Measurements from ENCODE around the gene CAPN14. TPM values are rescaled to one million over a fixed set of nuclear protein-coding genes. Genes with fewer than 3 reads are reported as not detected.
"Not testable (repeated sequence)": the region's sequence is repeated elsewhere in the genome, so short reads cannot be mapped to it uniquely, and the experiment has no call there.

Gene CAPN14
- polyA plus RNA-seq, 4 donors: 0.03 to 0.16 (median 0.08) TPM; not detected in 1

DNA sequence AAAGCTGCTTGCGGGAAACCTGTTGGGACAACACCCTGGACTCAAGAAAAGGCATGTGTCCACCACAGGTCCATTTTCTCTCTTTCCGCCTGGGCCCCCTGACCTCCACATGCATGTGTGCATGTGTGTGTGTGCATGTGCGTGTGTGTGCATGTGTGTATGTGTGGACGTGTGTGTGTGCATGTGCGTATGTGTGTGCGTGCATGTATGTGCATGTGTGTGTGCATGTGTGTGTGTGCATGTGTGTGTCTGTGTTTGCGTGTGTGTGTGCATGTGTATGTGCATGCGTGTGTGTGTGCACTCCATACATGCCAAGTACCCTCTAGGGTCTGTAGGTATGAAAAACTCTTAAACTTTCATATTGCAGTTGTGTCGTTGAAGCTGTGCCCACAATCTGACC lies 16.3 kb downstream of the CAPN14 start:
- no peak for DNase-seq (ENCODE audit: low read depth in 4 of 4, low spot score in 2 of 4)

DNA sequence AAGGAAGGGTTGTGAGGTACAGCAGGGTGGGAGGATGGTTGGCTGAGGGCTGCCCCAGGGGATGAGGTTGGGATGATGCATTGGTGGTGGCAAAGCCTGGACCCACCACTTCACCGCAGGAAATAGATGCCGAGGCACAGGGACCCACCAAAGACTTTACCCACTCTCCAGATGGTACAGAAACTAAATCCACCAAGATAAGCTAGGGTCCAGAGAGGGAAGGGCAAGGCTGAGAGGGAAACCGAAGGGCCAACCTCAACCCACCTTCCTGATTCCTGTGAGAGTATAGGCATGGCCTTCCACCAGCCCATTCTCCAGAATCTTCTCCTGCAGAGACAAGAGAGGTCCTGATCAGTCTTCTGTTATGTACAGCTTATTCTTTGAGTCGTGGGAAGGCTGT lies 18.1 kb downstream of the CAPN14 start:
- no peak for DNase-seq (ENCODE audit: low read depth in 4 of 4, low spot score in 2 of 4)

DNA sequence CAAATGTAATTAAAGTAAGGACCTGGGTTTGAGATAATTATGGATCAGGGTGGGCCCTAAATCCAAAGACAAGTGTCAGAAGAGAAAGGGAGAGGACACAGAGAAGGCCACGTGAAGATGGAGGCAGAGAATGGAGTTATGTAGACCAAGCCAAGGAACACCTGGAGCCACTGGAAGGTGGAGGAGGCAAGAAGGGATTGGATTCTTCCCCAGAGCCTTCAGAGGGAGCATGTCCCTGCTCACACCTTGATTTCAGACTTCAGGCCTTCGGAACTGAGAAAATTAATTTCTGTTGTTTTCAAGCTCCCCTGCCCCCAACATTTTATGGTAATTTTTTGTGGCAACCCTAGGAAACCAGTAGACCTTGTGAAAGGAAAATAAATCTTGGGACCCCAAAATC lies 19.6 kb downstream of the CAPN14 start:
- DNase-seq (ENCODE audit: low read depth in 4 of 4, low spot score in 2 of 4): no peak

DNA sequence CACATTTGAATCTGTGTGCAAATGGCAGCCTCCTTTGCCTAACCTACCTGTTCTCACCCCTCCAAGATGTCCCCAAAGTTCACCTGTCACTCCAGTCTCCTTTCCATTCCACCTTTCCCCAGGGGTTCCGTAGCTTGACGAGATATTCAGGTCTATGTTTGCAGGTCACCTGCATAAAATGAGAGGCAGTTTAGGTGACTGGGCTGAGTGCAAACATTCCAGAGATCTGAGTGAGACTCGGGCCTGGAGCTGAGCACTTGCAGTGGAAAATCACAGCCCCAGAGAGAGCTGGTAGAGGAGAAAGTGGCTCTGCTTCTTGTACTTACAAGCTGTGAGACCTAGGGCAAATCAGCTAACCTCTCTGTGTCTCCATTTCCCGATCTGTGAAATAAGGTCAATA lies 20.1 kb downstream of the CAPN14 start:
- DNase-seq (ENCODE audit: low read depth in 4 of 4, low spot score in 2 of 4): no peak

DNA sequence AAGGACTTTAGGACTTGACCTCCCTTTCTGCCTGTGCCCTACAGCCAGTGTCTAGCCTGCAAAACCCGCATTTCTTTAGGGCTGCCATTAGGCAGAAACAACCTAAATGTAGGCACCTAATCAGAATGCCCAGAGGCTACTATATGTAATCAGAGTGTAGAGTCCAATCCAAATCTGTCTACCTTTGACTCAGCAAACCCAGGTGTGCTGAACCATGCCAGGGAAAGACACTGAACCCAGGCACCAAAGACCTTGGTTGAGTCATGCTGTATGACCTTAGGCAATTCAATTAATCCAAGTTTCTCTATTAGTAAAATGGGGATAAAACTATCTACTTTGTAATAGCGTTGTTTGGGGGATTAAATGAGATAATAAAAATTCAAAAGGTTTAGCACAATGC lies 20.7 kb downstream of the CAPN14 start:
- DNase-seq (ENCODE audit: low read depth in 4 of 4, low spot score in 2 of 4): no peak

DNA sequence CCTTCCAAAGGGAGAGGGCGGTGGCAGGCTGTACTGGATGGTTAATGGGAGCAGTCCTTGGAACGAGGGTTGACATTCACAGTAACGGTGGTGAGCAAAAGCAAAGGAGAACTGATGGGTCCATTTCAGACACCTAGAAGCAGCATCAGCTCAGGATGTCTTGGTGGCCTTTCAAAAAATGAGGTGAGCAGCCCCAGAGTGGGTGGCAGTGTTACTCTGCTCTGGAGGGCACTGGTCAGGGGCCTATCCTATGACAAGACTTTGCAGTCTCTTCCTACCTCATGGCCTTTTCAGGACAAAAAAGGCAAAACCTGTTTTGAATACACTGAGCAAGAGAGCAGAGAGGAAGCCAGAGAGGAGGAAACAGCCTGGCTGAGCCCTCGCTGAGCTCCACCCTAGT lies 23.5 kb downstream of the CAPN14 start:
- DNase-seq (ENCODE audit: low read depth in 4 of 4, low spot score in 2 of 4): no peak

DNA sequence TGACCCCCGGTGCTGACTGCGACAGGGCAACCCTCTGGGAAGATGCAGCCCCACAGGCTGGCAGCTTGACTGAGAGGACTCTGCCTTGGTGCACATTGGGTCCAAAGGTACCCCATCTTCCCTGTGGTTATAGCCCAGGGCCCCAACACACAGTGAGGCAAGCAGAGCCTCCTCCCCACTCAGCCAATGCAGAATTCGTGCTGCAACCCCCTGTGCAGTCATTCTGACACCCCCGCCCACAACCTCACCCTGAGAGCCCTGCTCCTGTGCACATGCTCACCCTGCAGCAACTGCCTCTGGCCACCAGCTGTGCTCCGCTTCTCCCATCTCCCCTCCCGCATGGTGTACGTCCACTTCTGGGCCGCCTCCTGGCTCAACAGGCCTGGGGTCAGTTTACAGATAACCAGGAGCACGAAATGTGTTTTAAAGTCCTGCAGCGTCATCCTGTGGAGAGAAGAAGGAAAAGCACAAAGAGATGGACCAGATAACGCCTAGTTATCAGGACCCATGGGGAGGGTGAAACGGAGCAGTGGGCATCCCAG lies 24.4 kb downstream of the CAPN14 start:
- DNase-seq (ENCODE audit: low read depth in 4 of 4, low spot score in 2 of 4): no peak

DNA sequence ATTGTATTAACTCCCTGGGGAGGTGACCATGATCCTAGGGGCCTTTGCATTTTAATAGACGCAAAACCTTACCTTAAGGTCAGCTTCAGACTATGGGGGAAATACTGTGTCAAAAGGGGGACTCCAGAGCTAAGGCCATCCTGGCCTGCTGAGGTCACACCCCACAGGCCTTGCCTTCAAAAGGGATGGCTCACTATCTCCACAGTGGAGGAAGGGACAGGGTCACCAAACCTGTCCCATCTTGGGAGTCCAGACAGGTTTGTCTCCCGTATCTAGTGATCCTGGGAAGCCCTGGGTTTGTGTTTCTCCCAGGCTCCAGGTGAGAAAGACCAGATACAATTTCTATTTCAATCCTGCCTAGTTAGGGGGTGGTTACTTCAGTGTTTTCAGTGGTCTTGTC lies 24.9 kb downstream of the CAPN14 start:
- no peak for DNase-seq (ENCODE audit: low read depth in 4 of 4, low spot score in 2 of 4)

DNA sequence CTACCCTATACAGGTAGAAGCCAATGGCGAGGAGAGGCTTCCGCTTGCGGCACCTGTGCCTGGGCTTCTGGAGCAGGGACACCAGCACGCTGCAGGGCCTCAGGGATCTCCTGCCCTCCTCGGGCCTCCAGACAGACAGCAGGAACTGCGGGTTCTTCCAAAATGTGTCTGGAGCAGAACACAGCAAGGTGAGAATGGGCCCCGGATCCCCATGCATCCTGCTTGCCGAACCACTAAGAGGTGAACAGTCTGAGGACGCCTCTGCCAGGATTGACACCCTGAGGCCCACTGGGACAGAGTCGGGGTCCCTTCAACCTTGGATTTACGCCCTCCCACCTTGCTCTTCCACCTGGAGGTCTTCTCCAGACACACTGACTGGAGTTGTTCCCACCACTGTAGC lies 25.4 kb downstream of the CAPN14 start:
- no peak for DNase-seq (ENCODE audit: low read depth in 4 of 4, low spot score in 2 of 4)

DNA sequence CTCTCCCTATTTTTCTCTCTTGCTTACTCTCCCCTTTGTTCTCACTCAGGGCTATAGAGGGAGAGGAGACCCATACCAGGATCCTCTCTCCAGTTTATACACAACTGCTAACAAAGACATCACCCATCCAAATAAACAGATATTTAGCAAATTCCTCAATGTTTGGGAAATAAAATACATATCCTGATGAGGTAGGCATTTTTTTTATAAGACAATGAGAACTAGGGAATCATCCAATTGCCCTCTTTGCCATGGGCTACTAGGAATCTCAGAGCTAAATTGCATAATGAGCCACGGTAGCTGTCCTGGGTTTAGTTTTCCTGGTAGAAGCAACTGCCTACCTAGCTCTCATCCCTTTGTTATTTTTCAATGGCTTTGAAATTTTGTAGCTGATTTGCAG lies 27.1 kb downstream of the CAPN14 start:
- no peak for DNase-seq (ENCODE audit: low read depth in 4 of 4, low spot score in 2 of 4)

DNA sequence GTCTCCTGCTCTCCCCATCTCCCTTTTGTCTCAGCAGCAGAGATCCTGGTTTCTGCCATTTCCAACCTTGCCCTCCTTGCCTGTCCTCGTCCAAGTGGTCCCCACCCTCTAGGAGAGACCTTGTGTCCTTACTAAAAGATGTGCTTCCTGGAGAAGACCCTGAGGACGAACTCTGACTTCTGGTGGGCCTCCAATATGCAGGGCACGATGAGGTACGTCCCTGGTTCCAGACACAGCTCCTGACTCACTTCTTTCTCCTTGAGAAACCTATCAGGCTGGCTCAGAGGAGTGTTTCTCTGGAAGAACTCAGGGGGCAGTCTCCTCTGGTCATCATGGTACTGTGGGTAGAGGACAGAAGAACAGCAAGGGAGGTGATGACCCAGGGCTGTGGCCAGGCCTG lies 28.2 kb downstream of the CAPN14 start:
- no peak for DNase-seq (ENCODE audit: low read depth in 4 of 4, low spot score in 2 of 4)

DNA sequence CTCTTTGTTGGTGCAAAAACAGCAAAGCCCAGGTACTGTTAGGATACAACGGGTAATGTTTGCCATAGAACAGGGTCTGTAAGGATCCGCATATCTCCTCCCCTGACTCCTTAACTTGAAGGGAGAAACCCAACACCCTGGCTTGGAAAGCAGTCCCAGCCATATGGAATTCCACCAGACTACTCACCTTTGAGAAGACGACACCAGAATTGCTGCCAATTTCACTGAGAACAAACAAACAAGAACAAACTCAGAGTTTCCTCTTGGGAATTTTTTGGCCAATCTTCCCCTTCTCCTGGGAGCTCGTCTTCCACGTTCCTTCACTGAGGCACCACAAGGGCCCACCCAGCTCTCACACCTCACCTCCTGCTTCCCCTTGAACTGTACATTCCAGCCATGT lies 29.2 kb downstream of the CAPN14 start:
- DNase-seq (ENCODE audit: low read depth in 4 of 4, low spot score in 2 of 4): no peak

DNA sequence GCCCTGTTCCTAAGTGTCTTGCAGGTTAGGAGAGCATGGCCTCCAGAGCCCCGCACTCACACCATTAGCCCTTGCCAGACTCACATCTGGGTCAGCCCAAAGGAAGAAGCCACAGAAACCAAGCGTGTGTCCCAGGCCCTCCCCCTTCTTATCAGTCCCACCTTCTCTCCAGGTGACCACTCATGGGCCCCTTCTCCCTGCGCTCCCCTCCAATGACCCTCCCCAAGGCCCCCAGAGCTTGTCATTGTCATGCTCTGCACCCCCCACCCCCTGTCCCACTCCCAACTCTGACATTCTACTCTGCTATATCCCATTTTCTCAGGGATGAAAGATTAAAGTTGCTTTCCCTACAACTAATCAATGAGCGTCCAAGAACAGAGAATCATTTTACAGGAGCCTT lies 30.1 kb downstream of the CAPN14 start:
- DNase-seq (ENCODE audit: low read depth in 4 of 4, low spot score in 2 of 4): no peak

DNA sequence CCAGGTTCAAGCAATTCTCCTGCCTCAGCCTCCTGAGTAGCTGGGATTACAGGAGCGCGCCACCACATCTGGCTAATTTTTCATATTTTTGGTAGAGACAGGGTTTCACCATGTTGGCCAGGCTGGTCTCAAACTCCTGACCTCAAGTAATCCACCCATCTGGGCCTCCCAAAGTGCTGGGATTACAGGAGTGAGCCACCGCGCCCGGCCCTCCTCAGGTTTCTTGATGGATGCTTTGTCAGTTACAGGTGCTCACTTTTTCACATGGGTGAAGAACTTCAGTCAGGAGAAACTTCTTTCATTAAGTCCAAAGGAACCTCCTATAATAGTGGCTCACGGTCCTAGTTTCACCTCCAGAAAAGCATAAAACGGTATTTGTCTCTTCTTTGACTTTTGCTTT lies 33.3 kb downstream of the CAPN14 start:
- DNase-seq (ENCODE audit: low read depth in 4 of 4, low spot score in 2 of 4): not testable (repeated sequence)

DNA sequence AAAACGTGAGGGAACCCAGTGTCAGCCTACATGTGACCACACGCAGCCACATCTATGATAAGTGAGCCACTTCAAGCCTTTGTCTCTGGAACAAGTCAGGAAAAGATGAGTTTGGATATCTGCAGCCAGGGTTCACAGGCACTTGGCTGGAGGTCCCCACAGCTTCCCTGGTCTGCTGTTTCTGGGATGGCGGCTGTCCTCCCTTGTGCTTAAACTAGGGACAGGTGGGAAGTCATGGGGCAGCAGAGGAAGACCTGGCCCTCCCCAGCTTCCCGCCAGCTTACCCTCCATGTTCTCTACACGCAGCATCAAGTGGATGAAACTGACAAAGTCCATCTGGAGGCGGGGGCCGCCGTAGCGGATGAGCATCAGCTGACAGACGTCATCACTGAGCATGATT lies 40.6 kb downstream of the CAPN14 start:
- DNase-seq (ENCODE audit: low read depth in 4 of 4, low spot score in 2 of 4): no peak

DNA sequence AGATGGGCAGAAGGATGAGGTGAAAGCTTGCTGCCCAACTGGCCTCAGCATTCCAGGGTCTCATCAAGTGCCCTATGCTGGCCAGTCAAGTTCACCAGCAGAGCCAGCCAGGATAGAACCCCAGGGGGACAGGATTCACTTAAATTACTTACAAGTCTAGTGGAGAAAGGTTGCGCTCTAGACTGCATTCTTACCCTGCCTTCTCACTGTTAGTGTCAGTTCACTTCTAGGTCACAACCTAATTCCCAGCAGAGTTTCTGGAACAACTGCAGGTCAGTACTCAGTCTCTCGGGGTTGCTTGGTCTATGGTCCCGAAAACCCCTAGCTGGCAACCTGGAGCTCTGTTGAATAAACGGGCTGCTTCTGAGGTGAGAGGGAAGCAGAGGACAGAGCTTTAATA lies 46.2 kb downstream of the CAPN14 start:
- DNase-seq (ENCODE audit: low read depth in 4 of 4, low spot score in 2 of 4): no peak

DNA sequence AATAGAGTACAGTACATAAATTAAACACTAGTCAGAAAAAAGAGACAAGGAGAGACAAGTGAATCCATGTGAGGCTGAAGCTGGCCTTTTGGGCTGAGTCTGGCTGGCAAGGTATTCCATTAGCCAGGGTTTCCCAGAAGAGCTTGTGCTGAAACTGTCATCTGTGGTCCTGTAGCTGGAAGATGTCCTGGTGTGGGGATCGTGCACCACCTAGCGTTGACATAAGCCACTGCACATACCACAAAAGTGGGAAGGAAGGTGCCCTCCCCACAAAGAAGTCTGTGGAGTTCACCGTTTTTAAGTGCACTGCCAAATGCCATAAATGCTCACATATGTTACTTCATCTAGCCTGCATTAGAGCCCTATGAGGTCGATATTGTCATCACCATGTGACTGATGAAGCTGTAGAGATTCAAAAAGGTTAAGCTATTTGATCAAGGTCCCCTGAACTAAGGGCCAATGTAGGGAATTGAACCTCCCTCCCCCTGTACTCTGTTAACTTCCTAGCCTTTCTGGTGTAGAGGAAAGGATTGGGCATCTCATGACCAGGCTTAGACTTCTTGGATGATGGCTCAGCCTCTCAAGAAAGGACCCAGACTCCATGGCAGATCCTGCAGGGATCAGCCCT lies 47.1 kb downstream of the CAPN14 start:
- DNase-seq (ENCODE audit: low read depth in 4 of 4, low spot score in 2 of 4): peak; percentile 20 to 25 (median 24)

DNA sequence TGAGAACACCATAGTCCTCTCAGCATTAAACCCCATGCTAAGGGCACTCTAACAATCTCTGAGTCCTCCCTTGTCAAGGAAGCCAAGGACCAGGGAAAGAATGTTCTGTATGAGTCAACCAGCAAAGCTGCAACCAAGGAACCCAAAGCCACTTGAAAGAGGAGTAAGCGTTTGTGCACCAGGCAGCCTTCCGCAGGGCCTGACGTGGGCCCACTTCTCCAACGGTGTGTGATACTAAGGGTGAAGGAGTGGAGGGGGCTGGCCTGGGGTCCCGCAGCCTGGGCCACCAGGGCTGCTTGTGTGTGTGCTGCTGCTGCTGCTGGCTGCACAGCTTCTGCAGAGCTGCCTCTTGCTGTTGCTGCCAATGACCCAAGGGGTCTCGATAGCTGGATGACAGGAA lies 49.0 kb downstream of the CAPN14 start:
- DNase-seq (ENCODE audit: low read depth in 4 of 4, low spot score in 2 of 4): no peak

DNA sequence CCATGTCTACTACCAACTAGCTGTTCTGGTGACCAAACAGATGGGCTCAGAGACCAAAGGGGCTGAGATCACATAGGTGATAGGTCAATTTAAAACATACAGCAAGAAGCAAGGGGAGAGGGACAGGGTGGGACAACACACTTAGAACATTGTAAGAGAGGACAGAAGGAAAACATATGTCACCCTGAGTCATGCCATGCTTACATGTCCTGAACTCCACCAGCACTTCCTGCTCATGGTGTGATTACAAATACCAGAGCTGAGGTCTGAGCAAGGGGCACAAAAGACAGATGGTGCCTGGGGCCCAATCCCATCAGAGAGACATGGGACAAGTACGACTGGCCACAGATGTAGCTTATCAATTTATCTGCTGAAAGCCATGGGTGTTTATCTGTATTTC lies 50.4 kb downstream of the CAPN14 start:
- DNase-seq (ENCODE audit: low read depth in 4 of 4, low spot score in 2 of 4): no peak

DNA sequence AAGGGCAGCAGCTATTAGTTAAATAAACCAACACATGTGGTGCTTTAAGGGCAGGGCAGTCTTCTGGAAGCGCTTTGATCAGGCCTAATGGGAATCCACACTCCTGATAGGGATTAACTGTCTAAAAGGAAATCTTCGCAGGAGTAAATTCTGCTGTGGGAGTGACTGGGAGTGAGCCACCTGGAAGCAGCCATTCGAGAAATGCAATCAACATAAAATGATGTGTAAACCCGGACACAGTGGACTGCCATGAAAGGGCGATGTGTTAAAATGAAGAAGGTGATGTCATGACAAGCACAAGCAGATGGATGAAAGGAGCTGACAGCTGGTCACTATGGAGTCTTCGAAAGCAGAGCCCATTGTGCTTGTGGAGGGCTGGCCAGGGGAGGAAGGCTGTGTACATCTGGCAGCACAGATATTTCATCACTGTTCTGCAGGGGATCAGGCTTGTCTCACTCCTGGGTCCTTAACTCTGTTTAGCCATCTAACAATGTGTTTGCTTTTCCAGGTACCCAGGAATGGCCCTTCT lies 54.2 kb downstream of the CAPN14 start:
- DNase-seq (ENCODE audit: low read depth in 4 of 4, low spot score in 2 of 4): no peak

DNA sequence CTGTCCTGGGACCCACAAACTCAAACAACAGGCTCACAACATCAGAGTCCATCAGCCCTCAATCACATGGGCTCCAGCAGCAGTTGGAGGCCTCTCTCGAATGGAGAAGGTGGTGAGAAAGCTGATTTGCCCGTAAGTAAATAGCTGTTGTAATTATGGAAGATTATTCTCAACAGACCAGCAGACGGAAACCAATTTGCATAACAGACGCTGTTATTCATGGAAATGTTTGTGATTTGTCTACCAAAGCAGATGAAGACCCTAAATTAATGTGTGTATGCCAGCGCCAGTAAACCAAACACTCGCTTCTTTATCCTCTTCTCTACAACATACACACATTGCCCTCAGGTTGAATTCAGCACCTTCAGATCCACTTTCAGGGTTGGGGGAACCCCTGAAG lies 55.7 kb downstream of the CAPN14 start:
- no peak for DNase-seq (ENCODE audit: low read depth in 4 of 4, low spot score in 2 of 4)

DNA sequence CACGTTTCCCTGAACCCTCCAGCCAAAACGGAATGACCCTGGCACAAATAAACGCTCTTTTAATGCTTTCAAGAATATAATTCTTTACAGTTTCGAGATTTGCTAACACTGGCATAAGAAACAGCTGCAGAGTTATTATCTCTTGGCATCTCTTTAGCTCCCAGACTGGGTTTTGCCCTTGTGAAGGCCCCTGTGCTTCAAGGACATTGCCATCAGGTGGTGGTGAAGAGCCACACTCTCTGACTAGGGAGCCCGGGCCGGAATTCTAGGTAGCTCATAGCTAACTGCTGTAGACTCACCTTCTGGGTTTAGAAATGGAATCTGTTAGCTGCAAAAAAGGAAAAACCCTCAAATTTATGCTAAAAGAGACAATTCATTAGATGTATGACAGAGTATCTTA lies 65.8 kb downstream of the CAPN14 start:
- DNase-seq (ENCODE audit: low read depth in 4 of 4, low spot score in 2 of 4): no peak

All from left renal cortex interstitium (tissue), 4 donors.